Transverse colon (tissue), 4 donors: Measurements from ENCODE around the gene IRF2.

Source experiments
- EP300 ChIP-seq: sonication (generic); formaldehyde crosslinking; IDR thresholded peaks from one replicate; pipeline ENCODE4 v1.6.1; 2017; ENCODE audit warnings: antibody characterized with exemption, low read depth
- POLR2A ChIP-seq: fragments of 450-650 bp; IDR thresholded peaks from one replicate; pipeline ENCODE4 v1.6.1; 2016; ENCODE audit warnings: antibody characterized with exemption, mild to moderate bottlenecking, moderate library complexity
- POLR2AphosphoS5 ChIP-seq, 3 donors: sonication (generic); formaldehyde crosslinking; IDR thresholded peaks; one replicate each; pipeline ENCODE4 v1.6.1; 2016; ENCODE audit warnings: antibody characterized with exemption in 3 of 3
- TF ChIP-seq, protein P1 (sequence below), 5 experiments: fragments of 200-600 bp in 3 of 5; fragments of 450-650 bp in 2 of 5; sonication (generic) in 3 of 5; IDR thresholded peaks; 1 replicate in 2 of 5; 2 replicates in 3 of 5; pipeline ENCODE4 v1.5.1; 2016 to 2017; ENCODE audit warnings: antibody characterized with exemption in 5 of 5, inconsistent platforms in 3 of 5, mild to moderate bottlenecking in 2 of 5, moderate library complexity in 1 of 5

DNA sequence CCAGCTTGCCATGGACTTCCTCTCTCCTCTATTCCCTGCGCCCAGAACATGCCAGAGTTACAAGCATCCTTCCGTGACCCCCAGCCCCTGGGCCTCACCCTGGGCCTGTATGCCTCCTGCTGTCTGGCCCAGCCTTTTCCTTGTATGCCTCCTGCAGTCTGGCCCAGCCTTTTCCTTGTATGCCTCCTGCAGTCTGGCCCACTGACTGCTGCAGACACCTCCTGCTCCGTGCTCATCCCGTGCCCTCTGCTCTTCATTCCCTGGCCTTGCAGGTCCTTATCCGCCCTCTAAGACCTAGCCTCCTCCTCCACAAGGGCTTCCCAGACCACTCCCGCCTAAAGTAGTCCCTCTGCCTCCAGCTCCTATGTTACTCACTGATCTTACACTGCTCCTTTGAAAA is 44.2 kb downstream of the IRF2 start:
- TF ChIP-seq, protein P1, sequence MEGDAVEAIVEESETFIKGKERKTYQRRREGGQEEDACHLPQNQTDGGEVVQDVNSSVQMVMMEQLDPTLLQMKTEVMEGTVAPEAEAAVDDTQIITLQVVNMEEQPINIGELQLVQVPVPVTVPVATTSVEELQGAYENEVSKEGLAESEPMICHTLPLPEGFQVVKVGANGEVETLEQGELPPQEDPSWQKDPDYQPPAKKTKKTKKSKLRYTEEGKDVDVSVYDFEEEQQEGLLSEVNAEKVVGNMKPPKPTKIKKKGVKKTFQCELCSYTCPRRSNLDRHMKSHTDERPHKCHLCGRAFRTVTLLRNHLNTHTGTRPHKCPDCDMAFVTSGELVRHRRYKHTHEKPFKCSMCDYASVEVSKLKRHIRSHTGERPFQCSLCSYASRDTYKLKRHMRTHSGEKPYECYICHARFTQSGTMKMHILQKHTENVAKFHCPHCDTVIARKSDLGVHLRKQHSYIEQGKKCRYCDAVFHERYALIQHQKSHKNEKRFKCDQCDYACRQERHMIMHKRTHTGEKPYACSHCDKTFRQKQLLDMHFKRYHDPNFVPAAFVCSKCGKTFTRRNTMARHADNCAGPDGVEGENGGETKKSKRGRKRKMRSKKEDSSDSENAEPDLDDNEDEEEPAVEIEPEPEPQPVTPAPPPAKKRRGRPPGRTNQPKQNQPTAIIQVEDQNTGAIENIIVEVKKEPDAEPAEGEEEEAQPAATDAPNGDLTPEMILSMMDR (IDR thresholded peaks at IDR 0.05) = no peak
- TF ChIP-seq POLR2A (no peak), EP300 (no peak), POLR2AphosphoS5 (IDR thresholded peaks at IDR 0.05) (no peak)
